HL-60 (cell line): ENCODE data around the gene MACROD2.

Experiments used
- CTCF ChIP-seq: IDR thresholded peaks from one replicate; pipeline ENCODE4 v1.5.1; 2011; ENCODE audit warnings: low read length, control low read depth, inconsistent platforms; ENCODE audit not compliant: insufficient read depth
- REST ChIP-seq: IDR thresholded peaks from 2 replicates; pipeline ENCODE4 v1.6.1; 2012; ENCODE audit warnings: low read depth; ENCODE audit not compliant: insufficient replicate concordance

- TF ChIP-seq CTCF = no peak
- TF ChIP-seq REST = no peak
Measured at GRCh38 chr20:15446373-15446772, 1451.1 kb downstream of the MACROD2 start.
